Panc1 (cell line): ENCODE data around the gene STXBP4. TPM values are rescaled to one million over a fixed set of nuclear protein-coding genes. Genes with fewer than 3 reads are reported as not detected.

ENCODE experiments used
- ATAC-seq: fragments of 200-7000 bp; cut with Tn5 transposase; 2 replicates; pipeline ENCODE4 v1.9.1; 2020; ENCODE audit warnings: mild to moderate bottlenecking, moderate library complexity
- BruUV-seq: library from RNA; stranded (reverse); fragments of 400-500 nt; replicated peaks from 2 replicates; lab custom pipeline; 2021; lab: Mats Ljungman, UMichigan
- CTCF ChIA-PET: fragments of 300-600 bp; sonication (Branson Sonifier 250); formaldehyde crosslinking; loops from one replicate; lab custom pipeline; 2022; ENCODE audit warnings: antibody characterized with exemption; lab: Charles Lee
- POLR2A ChIA-PET: fragments of 300-600 bp; sonication (Branson Sonifier 250); formaldehyde crosslinking; loops from one replicate; lab custom pipeline; 2022; ENCODE audit warnings: antibody characterized with exemption; lab: Charles Lee
- DNase-seq: peaks from one replicate; pipeline ENCODE4 v3.0.0-alpha.2; 2010; ENCODE audit warnings: low read depth, low spot score
- H3K27ac ChIP-seq: 2 replicates; pipeline ENCODE4 v1.5.1; 2011; ENCODE audit warnings: mild to moderate bottlenecking, low read length, inconsistent platforms
- H3K27me3 ChIP-seq: fragments of 200-500 bp; sonication (Bioruptor generic); 2 replicates; pipeline ENCODE4 v1.6.0; 2014; ENCODE audit warnings: low read length, inconsistent platforms; ENCODE audit not compliant: control insufficient read depth, insufficient read depth
- H3K36me3 ChIP-seq: fragments of 200-500 bp; sonication (Bioruptor generic); 2 replicates; pipeline ENCODE4 v1.5.1; 2014; ENCODE audit warnings: inconsistent platforms, mild to moderate bottlenecking, low read length, moderate library complexity; ENCODE audit not compliant: control insufficient read depth, insufficient read depth
- H3K4me1 ChIP-seq: 2 replicates; pipeline ENCODE4 v1.5.1; 2011; ENCODE audit warnings: inconsistent platforms, mild to moderate bottlenecking, low read length, moderate library complexity; ENCODE audit not compliant: control insufficient read depth, insufficient read depth
- H3K4me3 ChIP-seq, 2 experiments: 2 replicates each; pipeline ENCODE4 v1.5.1; 2011 to 2012; ENCODE audit warnings: low read depth in 2 of 2, low read length in 2 of 2, mild to moderate bottlenecking in 2 of 2, inconsistent platforms in 1 of 2, moderate library complexity in 1 of 2
- H3K9me3 ChIP-seq: fragments of 200-500 bp; sonication (Bioruptor generic); 2 replicates; pipeline ENCODE4 v1.5.1; 2014; ENCODE audit warnings: low read depth, mild to moderate bottlenecking, inconsistent platforms, low read length, moderate library complexity; ENCODE audit not compliant: control insufficient read depth, insufficient read depth
- CTCF ChIP-seq: fragments of 450-650 bp; IDR thresholded peaks from 2 replicates; pipeline ENCODE4 v1.5.1; 2017; ENCODE audit warnings: mild to moderate bottlenecking
- POLR2AphosphoS5 ChIP-seq: IDR thresholded peaks from 2 replicates; pipeline ENCODE4 v1.6.1; 2012; ENCODE audit warnings: mild to moderate bottlenecking, low read depth, low read length, moderate library complexity
- REST ChIP-seq, 2 experiments: IDR thresholded peaks; 2 replicates each; pipeline ENCODE4 v1.6.1; 2011 to 2012; ENCODE audit warnings: low read depth in 2 of 2, control low read depth in 1 of 2, low read length in 1 of 2, mild to moderate bottlenecking in 1 of 2, moderate library complexity in 1 of 2; ENCODE audit not compliant: insufficient read depth in 1 of 2
- SIN3A ChIP-seq: IDR thresholded peaks from 2 replicates; pipeline ENCODE4 v1.6.1; 2012; ENCODE audit warnings: low read depth, mild to moderate bottlenecking, low read length, moderate library complexity, borderline replicate concordance; ENCODE audit not compliant: insufficient read depth
- TCF7L2 ChIP-seq: IDR thresholded peaks from 2 replicates; pipeline ENCODE4 v1.6.1; 2011; ENCODE audit warnings: mild to moderate bottlenecking, low read depth, low read length, inconsistent platforms
- in situ Hi-C: cut with HindIII; loops from 2 replicates; pipeline ENCODE4 v1.10.0; 2016; ENCODE audit warnings: low sequenced_read_pairs, low pct_unique_long_range_greater_than_20kb
- intact Hi-C: fragments of 100-400 bp; cut with micrococcal nuclease; formaldehyde crosslinking; loops from one replicate; pipeline ENCODE4 v1.10.0; 2022; ENCODE audit not compliant: unreplicated experiment
- total RNA-seq: library from RNA; stranded (reverse); gene quantifications from one replicate; pipeline ENCODE4 v1.2.1, GENCODE V29; 2021; ENCODE audit not compliant: unreplicated experiment

The STXBP4 gene
- total RNA-seq, 1 experiment from 2014 or later: 12.8 TPM

- in situ Hi-C loops: no loop called here
- DNase-seq (no peak), ATAC-seq (no peak)
- no peaks in the 10 kb centered on the region for H3K9me3 ChIP-seq
- H3K4me3 ChIP-seq: no peak overlapping the region
- ChIA-PET POLR2A (no interaction called here), CTCF (no interaction called here)
- H3K36me3 ChIP-seq: peaks cover 29% of the 10 kb centered on the region
- intact Hi-C loops: no loop called here
- no peak for TF ChIP-seq TCF7L2
- TF ChIP-seq SIN3A: no peak
- no peak for TF ChIP-seq REST (IDR thresholded peaks at IDR 0.05; ENCODE audit: insufficient read depth in 1 of 2, low read depth in 2 of 2, low read length in 1 of 2)
- no peak for TF ChIP-seq CTCF
- no peak for TF ChIP-seq POLR2AphosphoS5
- no peaks in the 10 kb centered on the region for H3K4me1 ChIP-seq
- BruUV-seq: no TSS peak
- no peaks in the 10 kb centered on the region for H3K27me3 ChIP-seq
- no peak overlapping the region for H3K27ac ChIP-seq
Measured at GRCh38 chr17:54937018-54937417, 31.5 kb upstream of the STXBP4 start.

GRCh38 chr17:54937426-54937825 lies 31.1 kb upstream of the STXBP4 start:
- Histone ChIP-seq H3K27ac (no peak overlapping the region), H3K36me3 (peaks cover 29% of the 10 kb centered on the region), H3K9me3 (no peaks in the 10 kb centered on the region), H3K4me1 (no peaks in the 10 kb centered on the region), H3K4me3 (no peak overlapping the region), H3K27me3 (no peaks in the 10 kb centered on the region)
- ChIA-PET POLR2A (no interaction called here), CTCF (no interaction called here)
- TF ChIP-seq CTCF (no peak), REST (IDR thresholded peaks at IDR 0.05; ENCODE audit: insufficient read depth in 1 of 2, low read depth in 2 of 2, low read length in 1 of 2) (no peak), SIN3A (no peak), POLR2AphosphoS5 (no peak), TCF7L2 (no peak)
- no TSS peak for BruUV-seq
- intact Hi-C loops (no loop called here), in situ Hi-C loops (no loop called here)
- ATAC-seq (no peak), DNase-seq (no peak)
